ENCODE measurements around the gene ARF6.

The ARF6 gene

DNA sequence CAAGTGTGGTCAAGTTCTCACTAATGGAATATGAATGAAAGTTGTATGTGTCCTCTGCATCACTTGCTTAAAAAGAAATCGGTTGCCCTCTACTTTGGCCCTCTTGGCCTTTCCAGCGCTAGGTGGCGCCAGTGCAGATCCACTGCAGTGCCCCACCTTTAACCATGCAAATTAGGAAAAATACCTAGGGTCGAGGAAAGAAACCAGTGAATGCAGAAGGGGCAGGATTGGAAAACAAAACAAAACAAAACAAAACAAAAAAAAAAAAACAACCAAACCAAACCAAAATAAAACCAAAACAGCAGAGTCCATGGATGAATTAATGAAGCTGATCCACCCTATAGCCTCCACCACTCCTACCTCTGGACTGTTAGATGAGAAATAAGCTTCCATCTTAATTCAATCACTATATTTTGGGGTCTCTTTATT is 27.4 kb upstream of the ARF6 start:
- no peak for TF ChIP-seq GATA3 (IDR thresholded peaks at IDR 0.05; ENCODE audit: low read depth, low read length)
- TF ChIP-seq GATA2 (IDR thresholded peaks at IDR 0.05; ENCODE audit: low read depth, low read length): no peak

DNA sequence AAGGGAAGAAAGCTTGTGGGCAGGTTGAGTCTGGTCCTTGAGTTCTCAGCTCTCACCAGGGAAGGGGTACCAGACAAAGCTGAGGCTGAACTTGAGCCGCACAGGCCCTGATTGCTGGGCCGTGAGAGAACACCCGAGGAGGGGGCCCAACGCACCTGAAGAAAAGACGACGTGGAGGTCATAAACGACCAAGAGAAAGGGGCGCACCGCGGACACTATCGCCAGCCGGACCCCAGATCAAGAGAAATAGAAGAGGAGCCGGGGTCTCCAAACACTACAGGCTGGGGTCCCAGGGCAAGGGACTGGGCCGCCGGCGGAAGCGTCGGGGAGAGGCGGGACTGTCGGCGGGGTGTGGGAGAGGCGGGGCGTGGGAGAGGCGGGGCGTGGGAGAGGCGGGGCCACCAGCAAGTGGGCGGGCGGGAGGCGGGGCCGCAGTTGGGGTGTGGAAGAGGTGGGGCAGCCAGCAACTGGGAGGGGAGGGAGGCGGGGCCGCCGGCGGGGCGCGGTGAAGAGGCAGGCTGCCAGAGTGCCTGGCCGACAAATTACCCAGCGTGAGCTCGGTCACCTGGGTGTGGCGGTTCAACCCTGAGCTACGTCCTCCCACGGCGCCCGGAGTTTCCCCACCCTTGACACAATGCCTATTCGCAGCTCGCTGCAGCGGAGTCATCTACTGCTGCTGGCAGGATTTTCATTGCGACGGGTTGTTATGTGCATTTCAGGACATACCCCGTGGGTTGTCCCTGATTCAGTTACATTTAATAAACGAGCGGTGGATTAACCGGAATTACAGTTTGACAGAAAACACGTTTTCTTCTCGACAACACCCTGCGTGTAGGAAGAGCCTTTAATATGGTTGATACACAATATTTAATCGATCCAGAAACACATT is 24.8 kb upstream of the ARF6 start:
- TF ChIP-seq GATA3 (IDR thresholded peaks at IDR 0.05; ENCODE audit: low read depth, low read length) (no peak), GATA2 (IDR thresholded peaks at IDR 0.05; ENCODE audit: low read depth, low read length) (no peak)

DNA sequence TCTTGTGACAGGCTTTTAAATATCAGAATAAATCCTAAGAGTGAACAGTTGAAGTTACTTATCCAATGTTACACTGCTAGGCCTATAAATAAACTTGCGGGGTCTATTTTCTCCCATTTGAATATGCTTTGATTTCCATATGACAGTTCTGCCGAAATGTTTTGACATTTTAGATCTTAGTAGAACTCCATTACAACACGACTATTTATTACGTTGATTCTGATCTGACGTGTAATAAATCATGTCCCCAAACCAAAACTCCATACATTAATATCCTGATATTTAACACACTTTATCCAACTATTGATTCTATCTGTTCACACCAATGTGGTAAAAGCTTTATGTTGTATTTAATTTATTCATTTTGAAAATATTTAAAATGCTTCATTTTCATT is 24.2 kb upstream of the ARF6 start:
- TF ChIP-seq GATA3 (IDR thresholded peaks at IDR 0.05; ENCODE audit: low read depth, low read length) (no peak), GATA2 (IDR thresholded peaks at IDR 0.05; ENCODE audit: low read depth, low read length) (no peak)

DNA sequence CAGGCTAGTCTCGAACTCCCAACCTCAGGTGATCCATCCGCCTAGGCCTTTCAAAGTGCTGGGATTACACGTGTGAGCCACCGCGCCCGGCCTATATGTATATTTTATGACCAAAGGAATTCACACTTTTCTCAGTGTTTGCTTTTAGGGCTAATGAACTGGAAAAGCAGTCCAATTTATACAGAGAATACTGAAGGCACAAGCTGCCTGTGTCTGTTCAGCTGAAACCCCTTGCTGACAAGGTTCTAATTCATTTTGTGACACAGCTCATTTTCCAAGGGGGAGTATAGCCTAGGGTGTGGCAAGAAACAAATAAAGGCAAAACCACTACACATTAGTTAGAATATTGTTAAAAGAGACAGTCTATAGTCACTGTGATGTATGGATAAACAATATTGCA is 22.0 kb upstream of the ARF6 start:
- TF ChIP-seq GATA3 (IDR thresholded peaks at IDR 0.05; ENCODE audit: low read depth, low read length) (no peak), GATA2 (IDR thresholded peaks at IDR 0.05; ENCODE audit: low read depth, low read length) (no peak)

DNA sequence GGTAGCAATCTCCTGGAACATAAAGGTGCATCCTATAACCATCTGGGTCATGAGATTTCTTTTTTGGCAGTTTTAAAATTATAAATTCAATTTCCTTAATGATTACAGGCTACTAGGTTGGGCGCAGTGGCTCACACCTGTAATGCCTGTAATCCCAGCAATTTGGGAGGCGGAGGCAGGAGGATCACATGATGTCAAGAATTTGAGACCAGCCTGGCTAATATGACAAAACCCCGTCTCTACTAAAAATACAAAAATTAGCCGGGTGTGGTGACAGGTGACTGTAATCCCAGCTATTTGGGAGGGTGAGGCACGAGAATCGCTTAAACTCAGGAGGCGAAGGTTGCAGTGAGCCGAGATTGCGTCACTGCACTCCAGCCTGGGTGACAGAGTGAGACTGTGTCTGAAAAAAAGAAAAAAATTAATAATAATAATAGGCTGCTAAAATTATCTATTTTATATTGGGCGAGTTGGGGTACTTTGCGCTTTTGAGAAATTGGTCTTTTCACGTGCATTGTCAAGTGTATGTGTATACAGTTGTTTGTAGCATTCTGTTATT is 17.2 kb upstream of the ARF6 start:
- TF ChIP-seq GATA2 (IDR thresholded peaks at IDR 0.05; ENCODE audit: low read depth, low read length): no peak
- TF ChIP-seq GATA3 (IDR thresholded peaks at IDR 0.05; ENCODE audit: low read depth, low read length): no peak

DNA sequence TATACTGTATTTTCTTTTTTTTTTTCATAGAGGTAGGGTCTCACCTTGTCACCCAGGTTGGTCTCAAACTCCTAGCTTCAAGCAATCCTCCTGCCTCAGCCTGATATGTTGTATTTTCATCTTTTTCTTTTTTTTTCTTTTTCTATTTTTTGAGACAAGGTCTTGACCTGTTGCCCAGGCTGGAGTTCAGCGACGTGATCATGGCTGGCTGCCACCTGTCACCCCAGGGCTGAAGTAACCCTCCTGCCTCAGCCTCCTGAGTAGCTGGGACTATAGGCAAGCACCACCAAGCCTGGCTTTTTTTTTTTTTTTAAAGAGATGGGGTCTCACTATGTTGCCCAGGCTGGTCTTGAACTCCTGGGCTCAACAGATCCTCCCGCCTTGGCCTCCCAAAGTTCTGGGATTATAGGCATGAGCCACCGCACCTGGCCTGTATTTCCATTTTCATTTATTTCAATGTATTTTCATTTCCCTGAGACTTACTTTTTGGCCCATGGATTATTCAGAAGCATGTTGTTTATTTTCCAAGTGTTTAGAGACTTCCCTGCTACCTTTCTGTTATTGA is 16.2 kb upstream of the ARF6 start:
- TF ChIP-seq GATA3 (IDR thresholded peaks at IDR 0.05; ENCODE audit: low read depth, low read length) (no peak), GATA2 (IDR thresholded peaks at IDR 0.05; ENCODE audit: low read depth, low read length) (no peak)

DNA sequence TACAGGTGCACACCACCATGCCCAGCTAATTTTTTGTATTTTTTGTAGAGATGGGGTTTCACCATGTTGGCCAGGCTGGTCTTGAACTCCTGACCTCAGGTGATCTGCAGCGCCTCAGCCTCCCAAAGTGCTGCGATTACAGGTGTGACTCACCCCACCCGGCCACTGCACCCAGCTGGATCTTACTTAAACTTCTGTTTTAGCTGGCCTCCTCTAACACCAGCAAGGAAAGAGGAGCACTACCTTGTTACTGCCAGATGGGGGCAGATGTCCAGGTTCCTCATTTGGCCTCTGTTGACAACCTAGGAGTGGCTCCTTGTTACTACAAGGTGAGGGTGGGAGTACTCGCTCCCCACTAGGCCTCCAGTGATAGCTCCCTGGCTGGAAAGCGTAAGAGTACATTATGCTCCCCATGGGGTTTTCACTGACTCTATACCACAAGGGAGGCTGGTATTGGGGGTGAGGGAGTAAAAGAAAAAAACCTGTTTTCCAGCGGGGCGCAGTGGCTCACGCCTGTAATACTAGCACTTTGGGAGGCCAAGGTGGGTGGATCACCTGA is 13.2 kb upstream of the ARF6 start:
- TF ChIP-seq GATA3 (IDR thresholded peaks at IDR 0.05; ENCODE audit: low read depth, low read length): no peak
- TF ChIP-seq GATA2 (IDR thresholded peaks at IDR 0.05; ENCODE audit: low read depth, low read length): no peak

DNA sequence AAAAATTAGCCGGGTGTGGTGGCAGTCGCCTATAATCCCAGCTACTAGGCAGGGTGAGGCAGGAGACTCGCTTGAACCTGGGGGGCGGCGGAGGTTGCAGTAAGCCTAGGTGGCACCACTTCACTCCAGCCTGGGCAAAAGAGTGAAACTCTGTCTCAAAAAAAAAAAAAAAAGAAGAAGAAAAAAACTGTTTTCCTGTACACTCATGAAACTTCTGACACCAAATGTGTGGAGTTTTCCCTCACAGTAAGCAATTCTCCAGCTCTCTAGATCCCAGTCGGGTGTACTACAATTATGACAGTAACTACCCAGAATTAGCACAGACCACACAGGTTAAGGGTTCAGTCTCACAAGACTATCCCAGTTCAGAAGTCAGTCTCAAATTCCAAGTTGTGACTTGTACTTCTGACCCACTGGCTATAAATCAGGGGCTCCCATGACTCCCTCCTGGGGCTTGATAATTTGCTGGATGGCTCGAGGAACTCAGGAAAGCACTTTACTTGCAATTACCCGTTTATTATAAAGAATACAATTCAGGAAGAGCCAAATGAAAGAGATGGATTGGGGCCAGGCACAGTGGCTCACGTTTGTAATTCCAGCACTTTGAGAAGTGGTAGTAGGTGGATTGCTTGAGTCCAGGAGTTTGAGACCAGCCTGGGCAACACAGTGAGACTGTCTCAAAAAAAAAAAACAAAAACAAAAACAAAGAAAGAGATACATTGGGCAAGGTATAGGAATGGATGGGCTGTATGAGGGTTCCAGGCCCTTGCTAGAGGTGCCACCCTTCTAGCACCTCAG is 12.4 kb upstream of the ARF6 start:
- no peak for TF ChIP-seq GATA3 (IDR thresholded peaks at IDR 0.05; ENCODE audit: low read depth, low read length)
- TF ChIP-seq GATA2 (IDR thresholded peaks at IDR 0.05; ENCODE audit: low read depth, low read length): no peak

DNA sequence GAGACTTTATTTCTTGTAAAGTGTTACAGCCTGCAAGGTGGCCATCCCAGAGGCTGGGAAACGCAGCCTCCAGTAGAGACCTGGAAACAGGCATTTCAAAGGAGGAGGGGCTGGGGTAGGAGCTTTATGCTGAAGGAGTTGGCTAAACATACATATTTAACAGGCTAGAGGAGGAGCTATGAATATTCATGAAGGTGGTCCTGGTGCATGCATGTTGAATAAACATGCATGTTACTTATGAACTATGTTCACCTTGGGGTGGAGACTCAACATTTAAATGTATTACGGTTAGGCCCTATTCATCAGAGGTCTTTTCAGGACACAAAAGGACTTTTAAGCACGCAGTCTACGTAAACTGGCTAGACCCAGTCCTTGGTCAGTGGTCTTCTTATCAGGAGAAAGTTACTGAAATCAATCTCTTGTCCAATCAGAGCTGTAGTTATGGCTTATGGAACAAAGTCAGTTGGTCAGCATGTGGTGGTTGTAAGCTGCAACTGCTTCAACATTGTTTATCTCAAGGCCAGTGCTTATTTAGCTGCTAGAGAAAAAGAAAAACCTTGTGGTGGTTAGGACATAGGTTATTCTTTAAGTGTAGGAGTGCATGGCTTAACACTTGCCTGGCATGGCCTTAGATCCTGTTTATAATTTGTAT is 11.4 kb upstream of the ARF6 start:
- TF ChIP-seq GATA2 (IDR thresholded peaks at IDR 0.05; ENCODE audit: low read depth, low read length) (no peak), GATA3 (IDR thresholded peaks at IDR 0.05; ENCODE audit: low read depth, low read length) (no peak)

DNA sequence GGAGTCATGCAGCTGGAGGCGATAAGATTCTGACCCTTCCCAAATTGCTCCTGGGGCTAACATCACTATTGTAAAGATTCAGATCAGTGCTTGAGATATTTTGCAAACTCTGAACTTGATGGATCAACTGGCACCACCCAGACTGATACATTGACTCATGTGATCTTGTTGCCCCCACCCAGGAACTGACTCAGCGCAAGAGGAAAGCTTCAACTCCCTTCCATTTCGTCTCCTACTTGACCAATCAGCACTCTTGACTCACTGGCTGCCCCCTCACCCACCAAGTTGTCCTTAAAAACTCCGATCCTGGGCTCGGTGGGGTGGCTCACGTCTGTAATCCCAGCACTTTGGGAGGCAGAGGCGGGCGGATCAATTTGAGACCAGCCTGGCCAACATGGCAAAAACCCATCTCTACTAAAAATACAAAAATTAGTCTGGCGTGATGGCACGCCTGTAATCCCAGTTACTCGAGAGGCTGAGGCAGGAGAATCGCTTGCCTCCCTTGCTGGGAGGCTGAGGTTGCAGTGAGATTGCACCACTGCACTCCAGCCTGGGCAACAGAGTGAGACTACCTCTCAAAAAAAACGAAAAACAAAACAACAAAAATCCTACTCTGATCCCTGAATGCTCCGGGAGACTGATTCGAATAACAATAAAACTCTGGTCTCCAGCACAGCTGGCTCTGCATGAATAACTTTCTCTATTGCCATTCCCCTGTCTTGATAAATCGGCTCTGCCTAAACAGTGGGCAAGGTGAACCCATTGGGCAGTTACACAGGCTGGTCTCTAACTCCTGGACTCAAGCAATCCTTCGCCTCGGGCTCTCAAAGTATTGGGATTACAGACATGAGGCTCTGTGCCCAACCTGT is 9.8 kb upstream of the ARF6 start:
- TF ChIP-seq GATA2 (IDR thresholded peaks at IDR 0.05; ENCODE audit: low read depth, low read length): no peak
- TF ChIP-seq GATA3 (IDR thresholded peaks at IDR 0.05; ENCODE audit: low read depth, low read length): no peak

DNA sequence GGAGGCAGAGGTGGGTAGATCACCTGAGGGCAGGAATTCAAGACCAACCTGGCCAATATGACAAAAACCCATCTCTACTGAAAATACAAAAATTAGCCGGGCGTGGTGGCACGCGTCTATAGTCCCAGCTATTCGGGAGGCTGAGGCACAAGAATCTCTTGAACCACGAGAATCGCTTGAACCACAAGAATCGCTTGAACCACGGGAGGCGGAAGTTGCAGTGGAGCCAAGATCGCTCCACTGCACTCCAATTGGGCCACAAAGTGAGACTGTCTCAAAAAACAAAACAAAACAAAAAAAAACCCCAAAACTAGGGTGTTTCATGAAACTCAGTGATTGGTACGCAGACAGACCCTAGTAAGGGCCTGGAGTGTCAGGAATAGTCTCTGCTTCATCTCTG is 6.4 kb upstream of the ARF6 start:
- TF ChIP-seq GATA3 (IDR thresholded peaks at IDR 0.05; ENCODE audit: low read depth, low read length) (no peak), GATA2 (IDR thresholded peaks at IDR 0.05; ENCODE audit: low read depth, low read length) (no peak)

DNA sequence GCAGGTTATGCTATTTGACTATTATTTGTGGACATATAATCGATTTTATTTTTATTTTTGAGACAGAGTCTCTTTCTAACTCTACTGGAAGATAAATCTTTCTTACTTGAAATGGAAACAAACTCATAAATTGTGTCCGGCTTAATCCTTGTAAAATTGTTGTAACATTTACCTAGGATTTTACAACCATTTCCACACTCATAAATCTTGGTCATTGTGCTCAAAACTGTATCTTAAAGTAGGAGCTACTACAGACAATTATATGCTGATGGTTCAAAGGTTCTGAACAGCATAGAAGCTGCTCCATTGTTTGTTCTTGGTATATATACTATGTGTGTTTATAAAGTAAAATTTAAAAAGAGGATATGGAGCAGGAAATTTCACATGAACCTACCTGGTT is 4.6 kb upstream of the ARF6 start:
- TF ChIP-seq GATA3 (IDR thresholded peaks at IDR 0.05; ENCODE audit: low read depth, low read length): no peak
- TF ChIP-seq GATA2 (IDR thresholded peaks at IDR 0.05; ENCODE audit: low read depth, low read length): no peak

DNA sequence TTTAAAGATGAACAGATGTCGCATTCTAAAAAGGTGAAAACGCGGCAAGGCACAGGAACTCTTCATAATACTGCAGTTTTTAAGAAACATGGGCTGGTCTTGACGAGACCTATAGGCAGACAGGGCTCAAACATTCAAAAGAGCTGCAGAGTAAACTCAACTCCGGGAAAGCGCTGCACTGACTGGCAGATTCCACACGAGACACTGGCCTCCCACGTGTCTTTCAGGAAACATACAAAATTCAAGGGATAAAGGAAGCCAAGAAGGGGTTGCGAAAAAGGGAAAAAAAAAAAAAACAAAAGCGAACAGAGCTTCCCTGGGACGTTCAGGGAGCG is 614 bp upstream of the ARF6 start:
- TF ChIP-seq GATA3 (IDR thresholded peaks at IDR 0.05; ENCODE audit: low read depth, low read length) (no peak), GATA2 (IDR thresholded peaks at IDR 0.05; ENCODE audit: low read depth, low read length) (no peak)
